Type B pancreatic cell (in vitro differentiated cells): ENCODE measurements around the gene DNAJC12. TPM values are rescaled to one million over a fixed set of nuclear protein-coding genes. Genes with fewer than 3 reads are reported as not detected.

ENCODE experiments used
- DNase-seq: peaks from one replicate; pipeline ENCODE4 v3.0.0; 2021; ENCODE audit warnings: mixed read lengths; ENCODE audit not compliant: unreplicated experiment; ENCODE audit errors: extremely low spot score
- H3K27ac Mint-ChIP-seq: 2 replicates; pipeline ENCODE4 v1.8.0; 2021; ENCODE audit warnings: mild to moderate bottlenecking, mixed read lengths
- H3K27me3 Mint-ChIP-seq: 2 replicates; pipeline ENCODE4 v1.8.0; 2021; ENCODE audit warnings: mixed read lengths
- H3K36me3 Mint-ChIP-seq: 2 replicates; pipeline ENCODE4 v1.8.0; 2021; ENCODE audit warnings: mixed read lengths
- H3K4me1 Mint-ChIP-seq: one replicate; pipeline ENCODE4 v1.8.0; 2021; ENCODE audit warnings: mixed read lengths; ENCODE audit not compliant: unreplicated experiment
- H3K4me3 Mint-ChIP-seq: 2 replicates; pipeline ENCODE4 v1.8.0; 2021; ENCODE audit warnings: mild to moderate bottlenecking, mixed read lengths
- H3K9me3 Mint-ChIP-seq: 2 replicates; pipeline ENCODE4 v1.8.0; 2021; ENCODE audit warnings: mixed read lengths
- total RNA-seq: library from RNA; stranded (reverse); gene quantifications from 2 replicates; pipeline ENCODE4 v1.2.1, GENCODE V29; 2021; ENCODE audit warnings: low replicate concordance
- TF ChIP-seq, protein P1 (sequence below): fragments of 200-600 bp; sonication (generic); conservative IDR thresholded peaks from 2 replicates; pipeline ENCODE4 v1.5.0; 2021; ENCODE audit warnings: antibody characterized with exemption, mild to moderate bottlenecking

DNAJC12 gene
- total RNA-seq, 1 donor from 2014 or later: 15.7 TPM

GRCh38 chr10:67807855-67808456, 30.0 kb downstream of the DNAJC12 start:
- no peak for DNase-seq
- no peak overlapping the region for H3K4me3 Mint-ChIP-seq
- H3K36me3 Mint-ChIP-seq: peaks cover 3% of the 10 kb centered on the region
- TF ChIP-seq, protein P1, sequence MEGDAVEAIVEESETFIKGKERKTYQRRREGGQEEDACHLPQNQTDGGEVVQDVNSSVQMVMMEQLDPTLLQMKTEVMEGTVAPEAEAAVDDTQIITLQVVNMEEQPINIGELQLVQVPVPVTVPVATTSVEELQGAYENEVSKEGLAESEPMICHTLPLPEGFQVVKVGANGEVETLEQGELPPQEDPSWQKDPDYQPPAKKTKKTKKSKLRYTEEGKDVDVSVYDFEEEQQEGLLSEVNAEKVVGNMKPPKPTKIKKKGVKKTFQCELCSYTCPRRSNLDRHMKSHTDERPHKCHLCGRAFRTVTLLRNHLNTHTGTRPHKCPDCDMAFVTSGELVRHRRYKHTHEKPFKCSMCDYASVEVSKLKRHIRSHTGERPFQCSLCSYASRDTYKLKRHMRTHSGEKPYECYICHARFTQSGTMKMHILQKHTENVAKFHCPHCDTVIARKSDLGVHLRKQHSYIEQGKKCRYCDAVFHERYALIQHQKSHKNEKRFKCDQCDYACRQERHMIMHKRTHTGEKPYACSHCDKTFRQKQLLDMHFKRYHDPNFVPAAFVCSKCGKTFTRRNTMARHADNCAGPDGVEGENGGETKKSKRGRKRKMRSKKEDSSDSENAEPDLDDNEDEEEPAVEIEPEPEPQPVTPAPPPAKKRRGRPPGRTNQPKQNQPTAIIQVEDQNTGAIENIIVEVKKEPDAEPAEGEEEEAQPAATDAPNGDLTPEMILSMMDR: no peak
- no peak overlapping the region for H3K27ac Mint-ChIP-seq
- no peaks in the 10 kb centered on the region for H3K9me3 Mint-ChIP-seq
- H3K27me3 Mint-ChIP-seq: no peaks in the 10 kb centered on the region
- H3K4me1 Mint-ChIP-seq: no peaks in the 10 kb centered on the region

DNA sequence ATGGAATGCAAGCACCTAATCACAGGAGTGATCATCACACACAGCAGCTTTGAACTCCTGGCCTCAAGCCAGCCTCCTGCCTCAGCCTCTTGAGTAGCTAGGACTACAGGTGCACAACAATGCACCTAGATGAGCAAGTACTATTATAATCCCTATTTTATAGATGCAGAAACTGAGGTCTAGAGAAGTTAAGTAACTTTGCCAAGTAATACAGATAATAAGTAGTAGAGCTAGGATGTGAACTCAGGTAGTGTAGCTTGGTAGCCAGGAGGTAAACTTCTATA, 33.7 kb downstream of the DNAJC12 start:
- Mint-ChIP-seq H3K27ac (no peak overlapping the region), H3K4me3 (no peak overlapping the region), H3K9me3 (no peaks in the 10 kb centered on the region), H3K27me3 (no peaks in the 10 kb centered on the region), H3K4me1 (no peaks in the 10 kb centered on the region), H3K36me3 (no peaks in the 10 kb centered on the region)
- TF ChIP-seq, protein P1: no peak
- DNase-seq: no peak

DNA sequence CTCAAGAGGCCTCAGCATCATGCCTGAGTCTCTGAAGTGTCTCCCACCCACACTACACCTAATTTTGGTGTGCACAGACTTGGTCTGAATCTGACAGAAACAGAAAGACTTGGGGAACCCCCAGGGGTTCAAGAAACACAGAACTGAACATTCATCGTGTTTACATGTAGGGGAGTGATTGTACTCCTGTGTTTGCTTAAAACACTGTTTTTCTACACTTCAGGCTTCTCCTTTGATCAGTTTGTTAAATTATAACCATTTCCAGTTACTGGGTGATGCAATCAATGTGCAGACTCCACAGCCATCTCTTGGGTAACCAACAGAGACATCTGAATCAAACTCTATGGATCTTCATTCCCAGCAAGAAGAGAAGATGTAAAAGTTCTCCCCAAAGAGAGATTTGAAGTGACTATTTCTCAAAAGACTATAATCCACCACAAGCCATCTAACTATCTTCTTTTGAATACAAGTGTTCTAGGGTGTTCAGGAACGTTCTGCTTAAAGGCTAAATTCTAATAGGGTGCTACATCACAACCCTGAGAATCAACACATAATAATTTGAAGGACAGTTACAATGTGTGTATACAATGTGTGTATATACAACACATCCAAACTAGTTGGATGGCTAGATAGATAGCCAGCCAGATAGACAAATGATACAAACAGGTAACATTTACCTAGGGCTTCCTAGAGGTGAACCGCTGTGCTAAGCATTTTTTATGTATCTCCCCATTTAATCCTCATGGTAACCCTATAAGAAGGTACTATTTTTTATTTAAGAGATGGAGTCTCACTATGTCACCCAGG, 34.2 kb downstream of the DNAJC12 start:
- Mint-ChIP-seq H3K9me3 (no peaks in the 10 kb centered on the region), H3K27me3 (no peaks in the 10 kb centered on the region), H3K4me3 (no peak overlapping the region), H3K4me1 (no peaks in the 10 kb centered on the region), H3K27ac (peak overlapping the region; percentile 25), H3K36me3 (no peaks in the 10 kb centered on the region)
- TF ChIP-seq, protein P1: no peak
- no peak for DNase-seq

- Mint-ChIP-seq H3K4me3 (no peak overlapping the region), H3K27ac (no peak overlapping the region), H3K9me3 (no peaks in the 10 kb centered on the region), H3K27me3 (no peaks in the 10 kb centered on the region), H3K4me1 (no peaks in the 10 kb centered on the region), H3K36me3 (no peaks in the 10 kb centered on the region)
- DNase-seq: no peak
- TF ChIP-seq, protein P1: no peak
These were observed 35.0 kb downstream of the DNAJC12 start for GRCh38 chr10:67802767-67803538.

DNA sequence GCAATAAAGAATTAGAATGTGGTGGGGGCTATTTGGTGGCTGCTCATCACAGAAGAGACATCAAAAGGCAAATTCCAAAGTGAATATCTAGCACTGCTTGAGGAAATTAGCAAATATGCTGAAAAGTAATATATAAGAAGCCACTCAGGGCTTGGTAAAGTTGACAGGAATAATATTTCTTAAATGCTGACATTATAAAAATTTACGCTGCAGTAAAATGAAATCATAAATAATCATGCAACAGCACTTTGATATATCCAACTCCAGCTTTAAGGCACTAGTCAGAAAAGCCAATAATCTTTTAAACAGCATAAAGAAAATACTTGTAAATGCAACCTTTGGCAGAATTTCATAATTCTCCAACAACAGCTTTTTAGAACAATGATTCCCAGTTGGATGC, 36.9 kb downstream of the DNAJC12 start:
- no peaks in the 10 kb centered on the region for H3K36me3 Mint-ChIP-seq
- H3K27ac Mint-ChIP-seq: no peak overlapping the region
- H3K4me1 Mint-ChIP-seq: no peaks in the 10 kb centered on the region
- no peak overlapping the region for H3K4me3 Mint-ChIP-seq
- no peak for DNase-seq
- H3K9me3 Mint-ChIP-seq: no peaks in the 10 kb centered on the region
- no peaks in the 10 kb centered on the region for H3K27me3 Mint-ChIP-seq
- TF ChIP-seq, protein P1: no peak
